ENCODE data around the gene RTL1.

DNA sequence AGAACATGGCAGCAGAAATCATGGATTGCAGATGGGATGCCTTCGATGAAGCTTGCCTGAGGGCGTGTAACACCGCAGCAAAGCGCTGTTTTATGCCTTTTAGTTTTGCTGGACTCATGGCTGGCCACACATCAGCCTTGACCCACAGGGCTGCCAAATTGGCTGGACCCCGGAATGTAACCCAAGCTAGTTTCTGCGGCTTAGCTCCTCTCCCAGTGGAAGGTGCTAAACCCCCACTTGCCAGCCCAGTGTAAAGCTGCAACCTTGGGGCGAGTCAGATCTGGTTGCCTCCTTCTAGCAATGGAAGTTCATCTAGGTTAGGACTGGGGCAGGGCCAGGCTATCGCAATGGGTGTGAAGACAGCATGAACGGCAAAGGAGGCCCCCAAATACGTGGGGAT is 39.3 kb downstream of the RTL1 start:
- TF ChIP-seq POLR2AphosphoS5 (IDR thresholded peaks at IDR 0.05; ENCODE audit: borderline replicate concordance, low read depth, low read length) (no peak), FOXP2 (optimal IDR thresholded peaks at IDR 0.05; ENCODE audit: control extremely low read depth, extremely low read length, insufficient read depth) (no peak)
